ENCODE measurements around the gene MAPK10.

GRCh38 chr4:86388252-86388651, 28.4 kb upstream of the MAPK10 start:
- TF ChIP-seq CTCF (conservative IDR thresholded peaks at IDR 0.05; ENCODE audit: low read length) (no peak), EZH2phosphoT487 (IDR thresholded peaks at IDR 0.05; ENCODE audit: borderline replicate concordance, low read depth, low read length) (no peak)
